HepG2 (cell line): Measurements from ENCODE around the gene DLG4. TPM values are rescaled to one million over a fixed set of nuclear protein-coding genes. Genes with fewer than 3 reads are reported as not detected.

Experiments
- BRCA1 ChIP-seq: sonication (generic); formaldehyde crosslinking; IDR thresholded peaks from 2 replicates; pipeline ENCODE4 v1.4.0; 2020; ENCODE audit warnings: missing genetic modification reagents
- FOXJ3 ChIP-seq: sonication (generic); formaldehyde crosslinking; IDR thresholded peaks from 2 replicates; pipeline ENCODE4 v1.4.0; 2020; ENCODE audit warnings: missing genetic modification reagents, mild to moderate bottlenecking, borderline replicate concordance
- ISL2 ChIP-seq: sonication (generic); formaldehyde crosslinking; IDR thresholded peaks from 2 replicates; pipeline ENCODE4 v1.5.0; 2020; ENCODE audit warnings: missing genetic modification reagents
- JUN ChIP-seq: sonication (generic); formaldehyde crosslinking; IDR thresholded peaks from 2 replicates; pipeline ENCODE4 v1.4.0; 2020; ENCODE audit warnings: mild to moderate bottlenecking, missing genetic modification reagents
- KMT2B ChIP-seq: IDR thresholded peaks from 2 replicates; pipeline ENCODE4 v1.6.1; 2016; ENCODE audit warnings: missing genetic modification reagents, missing compliant biosample characterization
- MAFF ChIP-seq: IDR thresholded peaks from 2 replicates; pipeline ENCODE4 v1.6.1; 2011; ENCODE audit warnings: low read depth, low read length, improper control_type of control experiment
- TRIM22 ChIP-seq: fragments of 450-650 bp; IDR thresholded peaks from 2 replicates; pipeline ENCODE4 v1.6.1; 2017
- ZNF276 ChIP-seq: sonication (generic); formaldehyde crosslinking; IDR thresholded peaks from 2 replicates; pipeline ENCODE4 v1.4.0; 2020; ENCODE audit warnings: mild to moderate bottlenecking, low read depth, missing genetic modification reagents
- ZNF354B ChIP-seq: sonication (generic); formaldehyde crosslinking; IDR thresholded peaks from 2 replicates; pipeline ENCODE4 v1.8.0; 2022; ENCODE audit warnings: mild to moderate bottlenecking, missing genetic modification reagents
- ZNF496 ChIP-seq: sonication (generic); formaldehyde crosslinking; IDR thresholded peaks from 2 replicates; pipeline ENCODE4 v1.8.1; 2023; ENCODE audit warnings: mild to moderate bottlenecking, moderate library complexity, missing genetic modification reagents; ENCODE audit not compliant: insufficient replicate concordance
- ZNF737 ChIP-seq: sonication (generic); formaldehyde crosslinking; IDR thresholded peaks from 2 replicates; pipeline ENCODE4 v1.5.0; 2020; ENCODE audit warnings: missing genetic modification reagents, mild to moderate bottlenecking, borderline replicate concordance
- ZNF879 ChIP-seq: sonication (generic); formaldehyde crosslinking; IDR thresholded peaks from 2 replicates; pipeline ENCODE4 v1.8.1; 2023; ENCODE audit warnings: missing genetic modification reagents
- polyA plus RNA-seq, 8 experiments: library from polyadenylated mRNA; depleted of rRNA in 3 of 8; stranded (reverse) in 7 of 8; unstranded in 1 of 8; fragments of >200 nt; fragmentation: Illumina TruSeq in 4 of 8; extraction: Trizol in 4 of 8; gene quantifications; 2 replicates each; pipeline versions ENCODE4 v1.2.1 to v1.2.3, GENCODE V29; 2011 to 2016; ENCODE audit warnings: low read depth in 4 of 8, missing spikeins in 1 of 8, mixed read lengths in 1 of 8; ENCODE audit not compliant: insufficient read depth in 1 of 8
- total RNA-seq, 5 experiments: library from RNA; depleted of rRNA; stranded (reverse); fragments of >200 nt; fragmentation: Illumina TruSeq; extraction: Trizol; gene quantifications; 2 replicates each; pipeline ENCODE4 v1.2.3, GENCODE V29; 2016; ENCODE audit warnings: low read depth in 1 of 5
- TF ChIP-seq, protein P1 (sequence below): sonication (generic); formaldehyde crosslinking; IDR thresholded peaks from 2 replicates; pipeline ENCODE4 v1.5.0; 2020; ENCODE audit warnings: mild to moderate bottlenecking, missing genetic modification reagents, borderline replicate concordance
- TF ChIP-seq, protein P2 (sequence below): sonication (generic); formaldehyde crosslinking; IDR thresholded peaks from 2 replicates; pipeline ENCODE4 v1.5.0; 2020; ENCODE audit warnings: mild to moderate bottlenecking, missing genetic modification reagents, moderate library complexity
- TF ChIP-seq, protein P3 (sequence below): sonication (generic); formaldehyde crosslinking; IDR thresholded peaks from 2 replicates; pipeline ENCODE4 v1.8.0; 2022; ENCODE audit warnings: missing genetic modification reagents, mild to moderate bottlenecking, moderate library complexity, borderline replicate concordance

DLG4 gene
- total and polyA plus RNA-seq, 2 of the 13 experiments (the other 11 are each of a cell fraction or from before 2014, with no cell fraction given), result 0.71 to 4.3 TPM

GRCh38 chr17:7147772-7148171 is 71.9 kb downstream of the DLG4 start (continued):
- TF ChIP-seq, protein P1, sequence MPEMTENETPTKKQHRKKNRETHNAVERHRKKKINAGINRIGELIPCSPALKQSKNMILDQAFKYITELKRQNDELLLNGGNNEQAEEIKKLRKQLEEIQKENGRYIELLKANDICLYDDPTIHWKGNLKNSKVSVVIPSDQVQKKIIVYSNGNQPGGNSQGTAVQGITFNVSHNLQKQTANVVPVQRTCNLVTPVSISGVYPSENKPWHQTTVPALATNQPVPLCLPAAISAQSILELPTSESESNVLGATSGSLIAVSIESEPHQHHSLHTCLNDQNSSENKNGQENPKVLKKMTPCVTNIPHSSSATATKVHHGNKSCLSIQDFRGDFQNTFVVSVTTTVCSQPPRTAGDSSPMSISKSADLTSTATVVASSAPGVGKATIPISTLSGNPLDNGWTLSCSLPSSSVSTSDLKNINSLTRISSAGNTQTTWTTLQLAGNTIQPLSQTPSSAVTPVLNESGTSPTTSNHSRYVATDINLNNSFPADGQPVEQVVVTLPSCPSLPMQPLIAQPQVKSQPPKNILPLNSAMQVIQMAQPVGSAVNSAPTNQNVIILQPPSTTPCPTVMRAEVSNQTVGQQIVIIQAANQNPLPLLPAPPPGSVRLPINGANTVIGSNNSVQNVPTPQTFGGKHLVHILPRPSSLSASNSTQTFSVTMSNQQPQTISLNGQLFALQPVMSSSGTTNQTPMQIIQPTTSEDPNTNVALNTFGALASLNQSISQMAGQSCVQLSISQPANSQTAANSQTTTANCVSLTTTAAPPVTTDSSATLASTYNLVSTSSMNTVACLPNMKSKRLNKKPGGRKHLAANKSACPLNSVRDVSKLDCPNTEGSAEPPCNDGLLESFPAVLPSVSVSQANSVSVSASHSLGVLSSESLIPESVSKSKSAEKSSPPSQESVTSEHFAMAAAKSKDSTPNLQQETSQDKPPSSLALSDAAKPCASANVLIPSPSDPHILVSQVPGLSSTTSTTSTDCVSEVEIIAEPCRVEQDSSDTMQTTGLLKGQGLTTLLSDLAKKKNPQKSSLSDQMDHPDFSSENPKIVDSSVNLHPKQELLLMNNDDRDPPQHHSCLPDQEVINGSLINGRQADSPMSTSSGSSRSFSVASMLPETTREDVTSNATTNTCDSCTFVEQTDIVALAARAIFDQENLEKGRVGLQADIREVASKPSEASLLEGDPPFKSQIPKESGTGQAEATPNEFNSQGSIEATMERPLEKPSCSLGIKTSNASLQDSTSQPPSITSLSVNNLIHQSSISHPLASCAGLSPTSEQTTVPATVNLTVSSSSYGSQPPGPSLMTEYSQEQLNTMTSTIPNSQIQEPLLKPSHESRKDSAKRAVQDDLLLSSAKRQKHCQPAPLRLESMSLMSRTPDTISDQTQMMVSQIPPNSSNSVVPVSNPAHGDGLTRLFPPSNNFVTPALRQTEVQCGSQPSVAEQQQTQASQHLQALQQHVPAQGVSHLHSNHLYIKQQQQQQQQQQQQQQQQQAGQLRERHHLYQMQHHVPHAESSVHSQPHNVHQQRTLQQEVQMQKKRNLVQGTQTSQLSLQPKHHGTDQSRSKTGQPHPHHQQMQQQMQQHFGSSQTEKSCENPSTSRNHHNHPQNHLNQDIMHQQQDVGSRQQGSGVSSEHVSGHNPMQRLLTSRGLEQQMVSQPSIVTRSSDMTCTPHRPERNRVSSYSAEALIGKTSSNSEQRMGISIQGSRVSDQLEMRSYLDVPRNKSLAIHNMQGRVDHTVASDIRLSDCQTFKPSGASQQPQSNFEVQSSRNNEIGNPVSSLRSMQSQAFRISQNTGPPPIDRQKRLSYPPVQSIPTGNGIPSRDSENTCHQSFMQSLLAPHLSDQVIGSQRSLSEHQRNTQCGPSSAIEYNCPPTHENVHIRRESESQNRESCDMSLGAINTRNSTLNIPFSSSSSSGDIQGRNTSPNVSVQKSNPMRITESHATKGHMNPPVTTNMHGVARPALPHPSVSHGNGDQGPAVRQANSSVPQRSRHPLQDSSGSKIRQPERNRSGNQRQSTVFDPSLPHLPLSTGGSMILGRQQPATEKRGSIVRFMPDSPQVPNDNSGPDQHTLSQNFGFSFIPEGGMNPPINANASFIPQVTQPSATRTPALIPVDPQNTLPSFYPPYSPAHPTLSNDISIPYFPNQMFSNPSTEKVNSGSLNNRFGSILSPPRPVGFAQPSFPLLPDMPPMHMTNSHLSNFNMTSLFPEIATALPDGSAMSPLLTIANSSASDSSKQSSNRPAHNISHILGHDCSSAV, result no peak
- TF ChIP-seq JUN (no peak), BRCA1 (CRISPR knock-in tag) (no peak), ISL2 (CRISPR knock-in tag) (no peak), FOXJ3 (CRISPR knock-in tag) (no peak), ZNF496 (CRISPR knock-in tag) (no peak), ZNF354B (CRISPR knock-in tag) (no peak), ZNF276 (no peak), TRIM22 (no peak), KMT2B (CRISPR knock-in tag) (no peak), ZNF879 (CRISPR knock-in tag) (no peak), ZNF737 (CRISPR knock-in tag) (no peak), MAFF (no peak; the same call in 1 of the 2 replicates)
- TF ChIP-seq, protein P2, sequence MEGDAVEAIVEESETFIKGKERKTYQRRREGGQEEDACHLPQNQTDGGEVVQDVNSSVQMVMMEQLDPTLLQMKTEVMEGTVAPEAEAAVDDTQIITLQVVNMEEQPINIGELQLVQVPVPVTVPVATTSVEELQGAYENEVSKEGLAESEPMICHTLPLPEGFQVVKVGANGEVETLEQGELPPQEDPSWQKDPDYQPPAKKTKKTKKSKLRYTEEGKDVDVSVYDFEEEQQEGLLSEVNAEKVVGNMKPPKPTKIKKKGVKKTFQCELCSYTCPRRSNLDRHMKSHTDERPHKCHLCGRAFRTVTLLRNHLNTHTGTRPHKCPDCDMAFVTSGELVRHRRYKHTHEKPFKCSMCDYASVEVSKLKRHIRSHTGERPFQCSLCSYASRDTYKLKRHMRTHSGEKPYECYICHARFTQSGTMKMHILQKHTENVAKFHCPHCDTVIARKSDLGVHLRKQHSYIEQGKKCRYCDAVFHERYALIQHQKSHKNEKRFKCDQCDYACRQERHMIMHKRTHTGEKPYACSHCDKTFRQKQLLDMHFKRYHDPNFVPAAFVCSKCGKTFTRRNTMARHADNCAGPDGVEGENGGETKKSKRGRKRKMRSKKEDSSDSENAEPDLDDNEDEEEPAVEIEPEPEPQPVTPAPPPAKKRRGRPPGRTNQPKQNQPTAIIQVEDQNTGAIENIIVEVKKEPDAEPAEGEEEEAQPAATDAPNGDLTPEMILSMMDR (CRISPR knock-in tag), result peak; percentile 57
- TF ChIP-seq, protein P3, sequence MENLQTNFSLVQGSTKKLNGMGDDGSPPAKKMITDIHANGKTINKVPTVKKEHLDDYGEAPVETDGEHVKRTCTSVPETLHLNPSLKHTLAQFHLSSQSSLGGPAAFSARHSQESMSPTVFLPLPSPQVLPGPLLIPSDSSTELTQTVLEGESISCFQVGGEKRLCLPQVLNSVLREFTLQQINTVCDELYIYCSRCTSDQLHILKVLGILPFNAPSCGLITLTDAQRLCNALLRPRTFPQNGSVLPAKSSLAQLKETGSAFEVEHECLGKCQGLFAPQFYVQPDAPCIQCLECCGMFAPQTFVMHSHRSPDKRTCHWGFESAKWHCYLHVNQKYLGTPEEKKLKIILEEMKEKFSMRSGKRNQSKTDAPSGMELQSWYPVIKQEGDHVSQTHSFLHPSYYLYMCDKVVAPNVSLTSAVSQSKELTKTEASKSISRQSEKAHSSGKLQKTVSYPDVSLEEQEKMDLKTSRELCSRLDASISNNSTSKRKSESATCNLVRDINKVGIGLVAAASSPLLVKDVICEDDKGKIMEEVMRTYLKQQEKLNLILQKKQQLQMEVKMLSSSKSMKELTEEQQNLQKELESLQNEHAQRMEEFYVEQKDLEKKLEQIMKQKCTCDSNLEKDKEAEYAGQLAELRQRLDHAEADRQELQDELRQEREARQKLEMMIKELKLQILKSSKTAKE (CRISPR knock-in tag), result no peak
